GM20000 (cell line): ENCODE measurements around the gene ACTBL2.
"Not testable (repeated sequence)": the region's sequence is repeated elsewhere in the genome, so short reads cannot be mapped to it uniquely, and the experiment has no call there.

Experiments used
- DNase-seq: peaks from one replicate; pipeline ENCODE4 v3.0.0; 2012; ENCODE audit warnings: low spot score
- TF ChIP-seq, protein P1 (sequence below): IDR thresholded peaks from 2 replicates; pipeline ENCODE4 v1.5.1; 2012; ENCODE audit warnings: mild to moderate bottlenecking, control low read depth; ENCODE audit errors: extremely low read depth, missing control alignments

ACTBL2 gene

DNA sequence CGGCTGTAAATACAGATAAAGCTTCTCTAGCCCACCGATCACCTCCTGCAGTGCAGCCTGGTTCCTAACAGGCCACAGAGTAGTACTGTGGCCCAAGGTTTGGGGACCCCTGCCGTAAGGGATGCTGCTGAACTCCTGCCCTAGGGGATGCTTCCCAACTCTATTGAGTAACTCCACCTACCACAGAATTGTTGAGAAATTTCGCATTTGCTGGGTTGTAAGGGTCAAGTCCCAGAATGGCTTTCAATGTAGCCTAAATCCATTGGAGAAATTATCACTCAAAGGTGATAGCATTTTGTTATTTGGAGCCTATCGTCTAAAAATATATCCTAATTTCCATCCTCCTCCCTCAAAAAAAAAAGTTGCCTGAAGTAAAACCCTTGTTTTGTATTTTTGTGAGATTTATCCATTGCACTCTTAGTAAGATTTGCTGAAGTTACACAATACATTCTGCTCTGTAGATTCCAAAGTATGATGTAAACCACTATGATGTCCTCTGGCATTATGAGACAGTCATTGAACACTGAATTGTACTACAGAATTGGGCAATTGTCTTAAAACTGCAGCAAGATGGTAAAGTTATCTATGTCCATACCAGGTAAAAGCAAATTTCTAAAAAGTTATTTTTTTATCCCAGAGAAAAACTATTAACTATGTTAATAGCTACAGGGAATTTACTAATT, 14.0 kb downstream of the ACTBL2 start:
- DNase-seq = no peak
- TF ChIP-seq, protein P1, sequence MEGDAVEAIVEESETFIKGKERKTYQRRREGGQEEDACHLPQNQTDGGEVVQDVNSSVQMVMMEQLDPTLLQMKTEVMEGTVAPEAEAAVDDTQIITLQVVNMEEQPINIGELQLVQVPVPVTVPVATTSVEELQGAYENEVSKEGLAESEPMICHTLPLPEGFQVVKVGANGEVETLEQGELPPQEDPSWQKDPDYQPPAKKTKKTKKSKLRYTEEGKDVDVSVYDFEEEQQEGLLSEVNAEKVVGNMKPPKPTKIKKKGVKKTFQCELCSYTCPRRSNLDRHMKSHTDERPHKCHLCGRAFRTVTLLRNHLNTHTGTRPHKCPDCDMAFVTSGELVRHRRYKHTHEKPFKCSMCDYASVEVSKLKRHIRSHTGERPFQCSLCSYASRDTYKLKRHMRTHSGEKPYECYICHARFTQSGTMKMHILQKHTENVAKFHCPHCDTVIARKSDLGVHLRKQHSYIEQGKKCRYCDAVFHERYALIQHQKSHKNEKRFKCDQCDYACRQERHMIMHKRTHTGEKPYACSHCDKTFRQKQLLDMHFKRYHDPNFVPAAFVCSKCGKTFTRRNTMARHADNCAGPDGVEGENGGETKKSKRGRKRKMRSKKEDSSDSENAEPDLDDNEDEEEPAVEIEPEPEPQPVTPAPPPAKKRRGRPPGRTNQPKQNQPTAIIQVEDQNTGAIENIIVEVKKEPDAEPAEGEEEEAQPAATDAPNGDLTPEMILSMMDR = no peak

DNA sequence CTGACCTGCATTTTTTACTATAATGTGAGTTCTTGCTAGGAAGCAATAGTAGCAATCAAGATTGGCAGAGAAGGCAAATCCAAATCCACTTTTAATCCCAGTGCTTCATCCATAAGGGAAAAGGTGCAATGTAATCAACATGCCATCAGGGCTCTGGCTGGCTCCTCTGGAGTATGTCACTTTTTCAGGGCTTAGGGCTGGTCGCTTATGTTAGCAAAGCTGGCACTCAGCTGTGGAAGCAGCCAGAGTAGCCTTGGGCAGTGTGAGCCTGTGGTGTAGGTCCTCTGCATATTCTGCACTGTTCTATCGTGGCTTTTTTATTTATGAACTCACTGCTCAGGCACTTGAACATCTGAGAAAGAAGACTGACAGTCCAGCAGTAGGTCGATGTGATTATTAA, 16.1 kb downstream of the ACTBL2 start:
- TF ChIP-seq, protein P1 = no peak
- DNase-seq = no peak

- not testable (repeated sequence) for DNase-seq
Observed at GRCh38 chr5:57460056-57460455, 22.6 kb downstream of the ACTBL2 start.

GRCh38 chr5:57458443-57458842, 24.2 kb downstream of the ACTBL2 start:
- DNase-seq = no peak
- TF ChIP-seq, protein P1 = no peak

DNA sequence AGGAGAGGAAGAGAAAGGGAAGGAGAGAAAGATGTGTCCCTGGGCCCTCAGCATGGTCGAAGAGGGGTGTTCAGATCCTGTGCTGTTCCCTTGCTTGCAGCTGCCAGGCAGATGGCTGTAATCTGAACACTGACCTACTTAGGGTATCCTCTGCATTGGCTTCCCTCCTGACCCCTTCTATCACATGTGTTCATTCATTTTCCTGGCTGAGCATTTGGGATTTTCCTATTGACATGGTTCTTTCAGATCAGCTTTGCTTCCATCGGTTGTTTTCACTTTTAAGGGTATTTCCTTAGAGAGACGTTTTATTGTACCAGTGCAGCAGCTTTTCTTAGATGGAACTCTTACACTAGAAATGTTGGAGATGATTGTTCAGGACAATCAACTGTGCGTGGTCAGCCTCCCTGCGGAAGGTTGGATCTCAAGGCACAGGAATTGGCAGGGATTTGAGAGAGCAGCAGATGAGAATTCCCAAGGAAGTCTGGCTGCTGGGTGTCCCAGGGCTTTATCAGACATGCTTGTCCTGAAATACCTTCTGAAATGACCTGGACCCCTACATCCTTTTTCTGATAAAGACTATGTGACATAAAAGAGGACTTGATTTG, 26.0 kb downstream of the ACTBL2 start:
- DNase-seq = no peak
- TF ChIP-seq, protein P1 = no peak

DNA sequence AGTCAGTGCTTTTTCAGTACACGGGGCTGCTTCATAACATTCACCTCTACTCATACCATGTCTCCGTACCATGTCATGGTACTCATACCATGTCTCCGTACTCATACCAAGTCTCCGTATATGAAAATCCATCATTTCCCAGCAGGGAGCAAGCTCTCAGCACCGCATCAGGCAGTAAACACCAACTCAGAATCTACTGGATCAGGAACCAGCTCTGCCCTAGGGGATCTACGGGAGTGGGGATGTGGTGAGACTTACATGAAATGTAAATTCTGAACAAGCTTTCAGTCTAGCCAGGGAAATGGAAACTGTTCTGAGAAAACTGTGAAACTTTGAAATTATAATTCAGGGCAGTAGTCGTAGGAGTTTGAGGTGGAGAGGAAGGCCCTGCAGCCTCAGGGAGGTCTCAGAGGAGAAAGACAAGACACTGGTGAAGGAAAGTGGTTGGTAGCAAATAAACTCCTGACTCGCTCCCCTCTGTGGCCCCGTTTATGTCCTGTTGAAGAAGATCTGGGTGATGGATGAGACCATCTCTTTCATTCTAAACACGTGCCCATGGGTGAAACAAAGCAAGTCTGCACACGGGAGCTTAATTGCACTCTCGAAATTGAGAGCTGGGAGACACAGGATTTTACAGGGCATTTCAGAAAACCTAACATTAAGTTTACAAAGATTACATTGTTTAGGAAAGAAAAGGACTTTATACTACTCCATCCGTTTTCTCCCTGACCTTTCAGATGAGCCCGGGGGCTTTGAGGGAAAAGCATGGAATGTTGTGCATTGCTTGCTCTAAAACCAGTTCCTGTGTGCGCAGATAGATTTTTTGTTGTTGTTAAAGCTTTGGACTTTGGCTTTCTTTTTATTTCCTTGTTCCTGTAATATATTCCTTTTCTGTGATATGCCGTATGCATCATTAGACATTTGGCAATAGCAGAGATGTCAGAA, 26.8 kb downstream of the ACTBL2 start:
- TF ChIP-seq, protein P1 = no peak
- no peak for DNase-seq

DNA sequence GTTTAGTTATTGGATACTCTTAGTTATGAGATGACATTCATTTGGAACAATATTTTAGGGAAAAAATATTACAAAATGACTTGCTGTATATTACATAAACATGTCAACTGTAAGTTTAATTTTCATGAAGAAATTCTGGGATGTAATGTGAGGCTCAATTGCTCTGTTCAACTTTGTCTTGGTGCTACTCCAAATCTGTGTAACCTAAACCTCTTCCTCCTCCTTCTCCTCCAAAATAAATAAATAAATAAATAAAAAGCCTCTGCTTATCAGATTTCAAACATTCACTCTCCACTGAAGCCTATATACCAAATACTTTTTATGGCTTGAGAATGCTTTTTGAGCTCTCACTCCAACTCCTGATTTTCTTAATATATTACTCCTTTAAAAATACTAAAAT, 27.7 kb downstream of the ACTBL2 start:
- TF ChIP-seq, protein P1 = no peak
- DNase-seq = no peak
